GM12878 (cell line): Measurements from ENCODE around the gene SEC16B. TPM values are rescaled to one million over a fixed set of nuclear protein-coding genes. Genes with fewer than 3 reads are reported as not detected.

ENCODE experiments used
- ATAC-seq: fragments of 200-7000 bp; cut with Tn5 transposase; 3 replicates; pipeline ENCODE4 v1.9.1; 2020; ENCODE audit warnings: mild to moderate bottlenecking, moderate library complexity
- BruUV-seq: library from RNA; stranded (reverse); fragments of 400-500 nt; replicated peaks from 2 replicates; lab custom pipeline; 2021; lab: Mats Ljungman, UMichigan
- CTCF ChIA-PET: fragments of 300-600 bp; sonication (Branson Sonifier 250); formaldehyde crosslinking; extraction: SDS; loops from one replicate; lab custom pipeline; 2021; ENCODE audit warnings: inconsistent platforms; lab: Yijun Ruan, JAX
- POLR2A ChIA-PET: fragments of 350-600 bp; formaldehyde crosslinking; extraction: SDS; loops from one replicate; lab custom pipeline; 2021; ENCODE audit warnings: inconsistent platforms; lab: Charles Lee
- RAD21 ChIA-PET: fragments of 300-600 bp; sonication (Branson Sonifier 250); formaldehyde crosslinking; loops from one replicate; lab custom pipeline; 2023; ENCODE audit warnings: antibody characterized with exemption; ENCODE audit not compliant: unreplicated experiment; lab: Charles Lee
- SMC1A ChIA-PET: fragments of 300-600 bp; sonication (Branson Sonifier 250); formaldehyde crosslinking; loops from one replicate; lab custom pipeline; 2023; ENCODE audit not compliant: unreplicated experiment, uncharacterized antibody; lab: Charles Lee
- DNase-seq: peaks from one replicate; pipeline ENCODE4 v3.0.0-alpha.2; 2011; ENCODE audit warnings: low read depth, low spot score
- FAIRE-seq: peaks from 3 replicates; lab custom pipeline; 2011; peaks lifted over from hg19 to GRCh38; lab: Jason Lieb, UNC
- H2AFZ ChIP-seq: 2 replicates; pipeline ENCODE4 v1.6.0; 2011; ENCODE audit warnings: low read depth, low read length, control low read depth; ENCODE audit not compliant: control insufficient read depth
- H3K27ac ChIP-seq: 2 replicates; pipeline ENCODE4 v1.5.1; 2011; ENCODE audit warnings: control low read depth; ENCODE audit not compliant: control insufficient read depth, insufficient read depth
- H3K27me3 ChIP-seq, 2 experiments: replicated peaks in 1 of 2; 2 replicates each; pipeline versions ENCODE4 v1.6.0 to v1.6.1; 2011; ENCODE audit warnings: low read length in 1 of 2; ENCODE audit not compliant: control insufficient read depth in 2 of 2, insufficient read depth in 2 of 2
- H3K36me3 ChIP-seq, 2 experiments: 2 replicates each; pipeline ENCODE4 v1.5.1; 2011; ENCODE audit warnings: low read length in 1 of 2; ENCODE audit not compliant: control insufficient read depth in 2 of 2, insufficient read depth in 2 of 2
- H3K4me1 ChIP-seq: 2 replicates; pipeline ENCODE4 v1.6.1; 2011; ENCODE audit warnings: mild to moderate bottlenecking, low read length, moderate library complexity, mixed read lengths; ENCODE audit not compliant: control insufficient read depth, insufficient read depth
- H3K4me2 ChIP-seq: 2 replicates; pipeline ENCODE4 v1.6.0; 2011; ENCODE audit warnings: control low read depth; ENCODE audit not compliant: control insufficient read depth, insufficient read depth
- H3K4me3 ChIP-seq: fragments of 200-600 bp; sonication (generic); 2 replicates; pipeline ENCODE4 v1.5.1; 2016
- H3K79me2 ChIP-seq: 2 replicates; pipeline ENCODE4 v1.6.0; 2011; ENCODE audit warnings: low read length; ENCODE audit not compliant: control insufficient read depth, insufficient read depth
- H3K9ac ChIP-seq: 2 replicates; pipeline ENCODE4 v1.8.0; 2011; ENCODE audit warnings: low read length, control low read depth, mixed read lengths; ENCODE audit not compliant: control insufficient read depth, insufficient read depth
- H3K9me3 ChIP-seq: replicated peaks from 3 replicates; pipeline ENCODE4 v1.5.1; 2011; ENCODE audit warnings: mild to moderate bottlenecking, low read length; ENCODE audit not compliant: control insufficient read depth, insufficient read depth
- H4K20me1 ChIP-seq: 2 replicates; pipeline ENCODE4 v1.6.0; 2011; ENCODE audit not compliant: control insufficient read depth, insufficient read depth
- ATF3 ChIP-seq: IDR thresholded peaks from 2 replicates; pipeline ENCODE4 v1.6.1; 2011; ENCODE audit warnings: low read depth, mild to moderate bottlenecking, low read length, moderate library complexity, borderline replicate concordance; ENCODE audit errors: extremely low read depth
- CHD1 ChIP-seq: IDR thresholded peaks from 2 replicates; pipeline ENCODE4 v1.6.1; 2012; ENCODE audit warnings: low read depth, low read length, improper control_type of control experiment
- CREB1 ChIP-seq: IDR thresholded peaks from 2 replicates; pipeline ENCODE4 v1.6.1; 2012; ENCODE audit warnings: low read depth, mild to moderate bottlenecking, inconsistent platforms
- CUX1 ChIP-seq: IDR thresholded peaks from 2 replicates; pipeline ENCODE4 v1.6.1; 2012; ENCODE audit warnings: improper control_type of control experiment, low read depth, low read length; ENCODE audit not compliant: insufficient replicate concordance
- E2F4 ChIP-seq: IDR thresholded peaks from 2 replicates; pipeline ENCODE4 v1.6.1; 2012; ENCODE audit warnings: low read depth, low read length, improper control_type of control experiment
- GABPA ChIP-seq: IDR thresholded peaks from 2 replicates; pipeline ENCODE4 v1.6.1; 2014; ENCODE audit warnings: antibody characterized with exemption, low read depth, mild to moderate bottlenecking, inconsistent platforms
- NKRF ChIP-seq: fragments of 450-650 bp; conservative IDR thresholded peaks from 2 replicates; pipeline ENCODE4 v1.6.1; 2017; ENCODE audit warnings: mild to moderate bottlenecking, moderate library complexity
- NR2C2 ChIP-seq: IDR thresholded peaks from 2 replicates; pipeline ENCODE4 v1.6.1; 2011; ENCODE audit warnings: borderline replicate concordance, low read depth; ENCODE audit not compliant: control insufficient read depth, insufficient read length
- NRF1 ChIP-seq: conservative IDR thresholded peaks from 2 replicates; pipeline ENCODE4 v1.6.1; 2011; ENCODE audit warnings: mild to moderate bottlenecking, low read depth, low read length, improper control_type of control experiment
- RAD51 ChIP-seq: fragments of 450-650 bp; IDR thresholded peaks from 2 replicates; pipeline ENCODE4 v1.6.1; 2016; ENCODE audit warnings: moderate library complexity, mild to moderate bottlenecking, inconsistent platforms
- TARDBP ChIP-seq: IDR thresholded peaks from 2 replicates; pipeline ENCODE4 v1.6.1; 2016; ENCODE audit warnings: borderline replicate concordance
- WGBS: methylation state at CpG from one replicate; pipeline ENCODE4 v1.1.6; 2016; ENCODE audit warnings: low lambda C conversion rate; ENCODE audit not compliant: insufficient replicate concordance, insufficient coverage; ENCODE audit errors: missing lambda C conversion rate; 5-methylcytosine and 5-hydroxymethylcytosine counted together
- in situ Hi-C: fragments of 300-500 bp; cut with MboI; formaldehyde crosslinking; loops from 9 replicates; pipeline ENCODE4 v1.14.3; 2018; ENCODE audit warnings: mixed read lengths
- intact Hi-C: fragments of 100-400 bp; cut with micrococcal nuclease; formaldehyde crosslinking; loops from one replicate; pipeline ENCODE4 v1.14.2; 2022; ENCODE audit not compliant: unreplicated experiment
- polyA plus RNA-seq, 11 experiments: library from polyadenylated mRNA; depleted of rRNA in 4 of 11; unstranded in 6 of 11; stranded (reverse) in 5 of 11; fragments of >200 nt; fragmentation: Nextera tagmentation in 4 of 11; fragmentation: Illumina TruSeq in 1 of 11; extraction: Ambion mirVana in 4 of 11; extraction: Trizol in 1 of 11; gene quantifications; 1 replicate in 1 of 11; 2 replicates in 10 of 11; pipeline versions ENCODE4 v1.2.1 to v1.2.3, GENCODE V29; 2011 to 2016; ENCODE audit warnings: inconsistent platforms in 2 of 11, missing spikeins in 2 of 11, low read depth in 1 of 11
- total RNA-seq, 4 experiments: library from RNA; depleted of rRNA in 3 of 4; stranded (reverse); fragments of >200 nt in 3 of 4; fragmentation: Illumina TruSeq in 1 of 4; extraction: Trizol in 1 of 4; gene quantifications; 2 replicates each; pipeline versions ENCODE4 v1.2.1 to v1.2.3, GENCODE V29; 2013 to 2021

SEC16B gene
- total and polyA plus RNA-seq, 10 of the 15 experiments (the other 5 are each of a cell fraction or from before 2014, with no cell fraction given): 0.10 to 0.94 (median 0.17) TPM; not detected in 2

- intact Hi-C loops: no loop called here
- in situ Hi-C loops: no loop called here
- no peak for TF ChIP-seq NR2C2
- no peak for TF ChIP-seq NRF1
- TF ChIP-seq TARDBP: no peak
- no peak for TF ChIP-seq GABPA
- TF ChIP-seq E2F4: no peak
- no peak for TF ChIP-seq ATF3
- TF ChIP-seq RAD51: no peak
- no peak for TF ChIP-seq CREB1
- no peak for TF ChIP-seq CUX1
- no peak for TF ChIP-seq CHD1
- no peak for TF ChIP-seq NKRF
- H4K20me1 ChIP-seq: no peaks in the 10 kb centered on the region
- WGBS: 4% methylated on average over 5 of the region's 5 CpGs
- DNase-seq: no peak
- no peak overlapping the region for H3K4me2 ChIP-seq
- ChIA-PET CTCF (interaction anchor here (1.0 to 1.9 kb wide), 4 partner anchors 9 to 125 kb away, joined by 3 to 6 read pairs (median 4); no protein-coding TSS in a partner anchor), SMC1A (interaction anchor here (0.7 to 1.8 kb wide), 5 partner anchors 9 to 116 kb away, joined by 3 to 4 read pairs (median 3); no protein-coding TSS in a partner anchor), RAD21 (interaction anchor here (1.1 kb wide), 1 partner anchor 118 kb away, joined by 3 read pairs; no protein-coding TSS in a partner anchor), POLR2A (interaction anchor here (1.1 kb wide), 1 partner anchor 120 kb away, joined by 3 read pairs; no protein-coding TSS in a partner anchor)
- H3K4me1 ChIP-seq: no peaks in the 10 kb centered on the region
- no peaks in the 10 kb centered on the region; a peak in 2 of 4 replicates for H3K27me3 ChIP-seq
- H3K9ac ChIP-seq: no peak overlapping the region
- no peak overlapping the region for H3K27ac ChIP-seq
- FAIRE-seq: no peak
- H3K9me3 ChIP-seq: no peaks in the 10 kb centered on the region
- no peaks in the 10 kb centered on the region for H3K36me3 ChIP-seq
- no peak overlapping the region for H2AFZ ChIP-seq
- ATAC-seq: no peak
- BruUV-seq: no TSS peak
- H3K4me3 ChIP-seq: no peak overlapping the region
- no peaks in the 10 kb centered on the region for H3K79me2 ChIP-seq
Observed at GRCh38 chr1:177907000-177907399, 62.9 kb downstream of the SEC16B start.
